Tibial nerve (tissue), 4 donors: ENCODE results near the gene PTMS.

Experiments
- EP300 ChIP-seq, 2 donors: sonication (generic); formaldehyde crosslinking; IDR thresholded peaks; one replicate each; pipeline ENCODE4 v1.6.1; 2017; ENCODE audit warnings: antibody characterized with exemption in 2 of 2, mild to moderate bottlenecking in 1 of 2
- POLR2A ChIP-seq, 2 donors: fragments of 450-650 bp; IDR thresholded peaks; one replicate each; pipeline ENCODE4 v1.6.1; 2017; ENCODE audit warnings: antibody characterized with exemption in 2 of 2, mild to moderate bottlenecking in 2 of 2, moderate library complexity in 2 of 2
- TF ChIP-seq, protein P1 (sequence below), 5 experiments: fragments of 200-600 bp in 3 of 5; fragments of 450-650 bp in 2 of 5; sonication (generic) in 3 of 5; IDR thresholded peaks; one replicate each; pipeline ENCODE4 v1.5.1; 2016 to 2019; ENCODE audit warnings: antibody characterized with exemption in 5 of 5, mild to moderate bottlenecking in 3 of 5, moderate library complexity in 2 of 5

DNA sequence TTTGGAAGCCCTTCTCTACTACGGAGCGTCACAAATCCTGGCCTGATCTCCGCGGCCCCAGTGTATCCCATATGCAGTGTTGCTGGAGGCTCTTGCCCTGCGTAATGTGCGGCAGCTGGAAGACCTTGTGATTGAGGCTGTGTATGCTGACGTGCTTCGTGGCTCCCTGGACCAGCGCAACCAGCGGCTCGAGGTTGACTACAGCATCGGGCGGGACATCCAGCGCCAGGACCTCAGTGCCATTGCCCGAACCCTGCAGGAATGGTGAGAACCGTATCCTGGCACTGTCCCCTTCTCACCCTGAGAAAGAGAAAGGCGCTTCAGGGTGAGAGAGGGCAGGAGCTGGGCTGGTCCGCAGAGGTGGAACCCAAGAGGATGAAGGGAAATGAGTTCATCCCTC lies 37.0 kb upstream of the PTMS start:
- TF ChIP-seq, protein P1, sequence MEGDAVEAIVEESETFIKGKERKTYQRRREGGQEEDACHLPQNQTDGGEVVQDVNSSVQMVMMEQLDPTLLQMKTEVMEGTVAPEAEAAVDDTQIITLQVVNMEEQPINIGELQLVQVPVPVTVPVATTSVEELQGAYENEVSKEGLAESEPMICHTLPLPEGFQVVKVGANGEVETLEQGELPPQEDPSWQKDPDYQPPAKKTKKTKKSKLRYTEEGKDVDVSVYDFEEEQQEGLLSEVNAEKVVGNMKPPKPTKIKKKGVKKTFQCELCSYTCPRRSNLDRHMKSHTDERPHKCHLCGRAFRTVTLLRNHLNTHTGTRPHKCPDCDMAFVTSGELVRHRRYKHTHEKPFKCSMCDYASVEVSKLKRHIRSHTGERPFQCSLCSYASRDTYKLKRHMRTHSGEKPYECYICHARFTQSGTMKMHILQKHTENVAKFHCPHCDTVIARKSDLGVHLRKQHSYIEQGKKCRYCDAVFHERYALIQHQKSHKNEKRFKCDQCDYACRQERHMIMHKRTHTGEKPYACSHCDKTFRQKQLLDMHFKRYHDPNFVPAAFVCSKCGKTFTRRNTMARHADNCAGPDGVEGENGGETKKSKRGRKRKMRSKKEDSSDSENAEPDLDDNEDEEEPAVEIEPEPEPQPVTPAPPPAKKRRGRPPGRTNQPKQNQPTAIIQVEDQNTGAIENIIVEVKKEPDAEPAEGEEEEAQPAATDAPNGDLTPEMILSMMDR (IDR thresholded peaks at IDR 0.05), result no peak
- TF ChIP-seq POLR2A (IDR thresholded peaks at IDR 0.05), result no peak
- TF ChIP-seq EP300 (IDR thresholded peaks at IDR 0.05), result no peak
